Aorta (tissue), 5 donors: ENCODE measurements around the gene FGF14. TPM values are rescaled to one million over a fixed set of nuclear protein-coding genes. Genes with fewer than 3 reads are reported as not detected.
A peak's percentile ranks its signal among the peaks of the same experiment; 100 is the strongest.

ENCODE experiments used
- ATAC-seq: fragments of 200-7000 bp; cut with Tn5 transposase; one replicate; pipeline ENCODE4 v1.9.1; 2022; ENCODE audit warnings: moderate library complexity; ENCODE audit not compliant: low FRiP score
- DNase-seq, 2 donors: peaks; one replicate each; pipeline ENCODE4 v3.0.0-alpha.2; 2020
- H3K27ac ChIP-seq, 2 donors: one replicate each; pipeline ENCODE4 v1.5.1; 2013; ENCODE audit warnings: low read length in 2 of 2, mild to moderate bottlenecking in 2 of 2, moderate library complexity in 2 of 2, control low read depth in 1 of 2, inconsistent platforms in 1 of 2, low read depth in 1 of 2
- H3K27me3 ChIP-seq, 2 donors: one replicate each; pipeline ENCODE4 v1.6.1; 2013; ENCODE audit warnings: control low read depth in 1 of 2, low read length in 1 of 2, mild to moderate bottlenecking in 1 of 2, moderate library complexity in 1 of 2; ENCODE audit not compliant: insufficient read depth in 2 of 2, control insufficient read depth in 1 of 2
- H3K36me3 ChIP-seq, 2 donors: one replicate each; pipeline ENCODE4 v1.6.1; 2013; ENCODE audit warnings: control low read depth in 1 of 2, low read length in 1 of 2, mild to moderate bottlenecking in 1 of 2; ENCODE audit not compliant: insufficient read depth in 2 of 2, control insufficient read depth in 1 of 2
- H3K4me1 ChIP-seq, 2 donors: one replicate each; pipeline ENCODE4 v1.6.1; 2013; ENCODE audit warnings: low read length in 2 of 2, control low read depth in 1 of 2, mild to moderate bottlenecking in 1 of 2, moderate library complexity in 1 of 2; ENCODE audit not compliant: insufficient read depth in 2 of 2, control insufficient read depth in 1 of 2
- H3K4me3 ChIP-seq, 2 donors: one replicate each; pipeline ENCODE4 v1.5.1; 2013; ENCODE audit warnings: low read length in 2 of 2, control low read depth in 1 of 2, mild to moderate bottlenecking in 1 of 2
- H3K9me3 ChIP-seq: one replicate; pipeline ENCODE4 v1.6.1; 2013; ENCODE audit warnings: mild to moderate bottlenecking, low read length; ENCODE audit not compliant: control insufficient read depth
- WGBS, 2 donors: extraction: QIAGEN DNeasy Blood & Tissue Kit; methylation state at CpG; one replicate each; pipeline ENCODE4 v1.1.7; 2013; 5-methylcytosine and 5-hydroxymethylcytosine counted together
- intact Hi-C, 2 donors: fragments of 100-400 bp; cut with DNase I; formaldehyde crosslinking; loops; one replicate each; pipeline versions ENCODE4 v1.14.2 to v1.15.0; 2022
- polyA plus RNA-seq, 2 donors: library from polyadenylated mRNA; stranded (reverse); fragments of 200-250 nt; gene quantifications; one replicate each; pipeline ENCODE4 v1.2.3, GENCODE V29; 2013
- total RNA-seq, 2 donors: library from RNA; stranded (reverse); fragmentation: NEBNext Ultra II Directional; extraction: Animal tissue kit (Norgen Biotek cat#: 25700); gene quantifications; one replicate each; pipeline ENCODE4 v1.2.1, GENCODE V29; 2021
- donor health status: healthy with polysubstance abuse.
- donor health status: Bipolar disorder and iron deficiency.
- donor health status: DM: no; HTN: no; CAD: no.
- donor health status: DM: no; HTN: no; CAD: no.
- donor health status: DM: yes; HTN: yes; CAD: no.

FGF14 gene
- total and polyA plus RNA-seq, 4 donors, result 0.13 to 4.6 (median 0.72) TPM

- H3K27ac ChIP-seq, result no peak overlapping the region
- DNase-seq (no peak), ATAC-seq (no peak)
- intact Hi-C loops, result no loop called here
- no peaks in the 10 kb centered on the region for H3K36me3 ChIP-seq
- H3K4me1 ChIP-seq, result no peaks in the 10 kb centered on the region
- WGBS, 2 donors, result 88 to 91% methylated on average over 1 of the region's 1 CpG
- no peaks in the 10 kb centered on the region for H3K27me3 ChIP-seq
- H3K9me3 ChIP-seq, result no peaks in the 10 kb centered on the region
- no peak overlapping the region for H3K4me3 ChIP-seq
Observed at GRCh38 chr13:102323505-102323904, 78.3 kb downstream of the FGF14 start.

- no peaks in the 10 kb centered on the region for H3K9me3 ChIP-seq
- no peaks in the 10 kb centered on the region for H3K27me3 ChIP-seq
- 94 to 97% methylated on average over 1 of the region's 1 CpG for WGBS, 2 donors
- no peak overlapping the region for H3K4me3 ChIP-seq
- DNase-seq (no peak), ATAC-seq (no peak)
- intact Hi-C loops, result no loop called here
- no peaks in the 10 kb centered on the region for H3K36me3 ChIP-seq
- H3K4me1 ChIP-seq, result no peaks in the 10 kb centered on the region
- H3K27ac ChIP-seq, result no peak overlapping the region
Observed at GRCh38 chr13:102323012-102323411, 78.8 kb downstream of the FGF14 start.

GRCh38 chr13:102322211-102322610, 79.6 kb downstream of the FGF14 start:
- DNase-seq (no peak), ATAC-seq (no peak)
- Histone ChIP-seq H3K4me1 (no peaks in the 10 kb centered on the region), H3K27ac (no peak overlapping the region), H3K9me3 (no peaks in the 10 kb centered on the region), H3K36me3 (no peaks in the 10 kb centered on the region), H3K4me3 (no peak overlapping the region), H3K27me3 (no peaks in the 10 kb centered on the region)
- intact Hi-C loops, result no loop called here
- WGBS, 2 donors, result 83 to 89% methylated on average over 3 of the region's 3 CpGs

GRCh38 chr13:102318233-102318632, 83.6 kb downstream of the FGF14 start:
- Histone ChIP-seq H3K36me3 (no peaks in the 10 kb centered on the region), H3K27ac (peak overlapping the region in 1 of 2 donors; percentile 15), H3K9me3 (no peaks in the 10 kb centered on the region), H3K4me3 (no peak overlapping the region), H3K27me3 (no peaks in the 10 kb centered on the region), H3K4me1 (no peaks in the 10 kb centered on the region)
- 93 to 94% methylated on average over 5 of the region's 5 CpGs for WGBS, 2 donors
- no peak for DNase-seq
- peak; percentile 27 for ATAC-seq
- intact Hi-C loops, result no loop called here

GRCh38 chr13:102317593-102317992, 84.3 kb downstream of the FGF14 start:
- Histone ChIP-seq H3K4me1 (no peaks in the 10 kb centered on the region), H3K4me3 (no peak overlapping the region), H3K9me3 (no peaks in the 10 kb centered on the region), H3K36me3 (no peaks in the 10 kb centered on the region), H3K27me3 (no peaks in the 10 kb centered on the region), H3K27ac (no peak overlapping the region)
- peak; percentile 92 for ATAC-seq
- intact Hi-C loops, result no loop called here
- 3% methylated on average over 2 of the region's 2 CpGs for whole genome bisulfite sequencing, 2 donors
- peak; percentile 91 for DNase-seq

- WGBS, 2 donors, result 77 to 83% methylated on average over 3 of the region's 3 CpGs
- DNase-seq, result no peak
- Histone ChIP-seq H3K27ac (no peak overlapping the region), H3K27me3 (no peaks in the 10 kb centered on the region), H3K36me3 (no peaks in the 10 kb centered on the region), H3K9me3 (no peaks in the 10 kb centered on the region), H3K4me1 (no peaks in the 10 kb centered on the region), H3K4me3 (no peak overlapping the region)
- no peak for ATAC-seq
- intact Hi-C loops, result no loop called here
Observed at GRCh38 chr13:102316732-102317131, 85.1 kb downstream of the FGF14 start.

- H3K9me3 ChIP-seq, result no peaks in the 10 kb centered on the region
- H3K4me3 ChIP-seq, result no peak overlapping the region
- WGBS, 2 donors, result 87 to 91% methylated on average over 4 of the region's 4 CpGs
- intact Hi-C loops, result no loop called here
- no peak for ATAC-seq
- peaks cover 0 to 9% of the 10 kb centered on the region in 2 donors for H3K4me1 ChIP-seq
- peak overlapping the region in 1 of 2 donors; percentile 21 for H3K27ac ChIP-seq
- no peaks in the 10 kb centered on the region for H3K36me3 ChIP-seq
- DNase-seq, result no peak
- H3K27me3 ChIP-seq, result no peaks in the 10 kb centered on the region
Observed at GRCh38 chr13:102312841-102313240, 89.0 kb downstream of the FGF14 start.

- ATAC-seq (no peak), DNase-seq (no peak)
- intact Hi-C loops, result no loop called here
- no peaks in the 10 kb centered on the region for H3K36me3 ChIP-seq
- no peaks in the 10 kb centered on the region for H3K9me3 ChIP-seq
- WGBS, 2 donors, result 52 to 66% methylated on average over 3 of the region's 3 CpGs
- H3K4me1 ChIP-seq, result peaks cover 0 to 9% of the 10 kb centered on the region in 2 donors
- no peak overlapping the region for H3K27ac ChIP-seq
- H3K4me3 ChIP-seq, result no peak overlapping the region
- H3K27me3 ChIP-seq, result no peaks in the 10 kb centered on the region
Observed at GRCh38 chr13:102311901-102312300, 89.9 kb downstream of the FGF14 start.

- no peaks in the 10 kb centered on the region for H3K9me3 ChIP-seq
- intact Hi-C loops, result no loop called here
- DNase-seq (no peak), ATAC-seq (no peak)
- peak overlapping the region in 1 of 2 donors; percentile 36 for H3K27ac ChIP-seq
- WGBS, 2 donors, result 36 to 46% methylated on average over 5 of the region's 5 CpGs
- no peaks in the 10 kb centered on the region for H3K27me3 ChIP-seq
- H3K4me3 ChIP-seq, result no peak overlapping the region
- H3K36me3 ChIP-seq, result no peaks in the 10 kb centered on the region
- peaks cover 0 to 9% of the 10 kb centered on the region in 2 donors for H3K4me1 ChIP-seq
Observed at GRCh38 chr13:102311419-102311796, 90.4 kb downstream of the FGF14 start.
